Astrocyte (in vitro differentiated cells and primary cell): ENCODE measurements around the gene SRPRB. TPM values are rescaled to one million over a fixed set of nuclear protein-coding genes. Genes with fewer than 3 reads are reported as not detected.

Experiments used
- DNase-seq: peaks from one replicate; pipeline ENCODE4 v3.0.0-alpha.2; 2010; ENCODE audit warnings: low read depth
- FAIRE-seq: peaks from 2 replicates; lab custom pipeline; 2011; peaks lifted over from hg19 to GRCh38; lab: Jason Lieb, UNC
- H2AFZ ChIP-seq: 2 replicates; pipeline ENCODE4 v1.6.0; 2012; ENCODE audit warnings: low read depth, low read length, inconsistent platforms
- H3K27ac ChIP-seq: 2 replicates; pipeline ENCODE4 v1.5.1; 2011; ENCODE audit warnings: low read depth, low read length, inconsistent platforms
- H3K27me3 ChIP-seq: 2 replicates; pipeline ENCODE4 v1.6.0; 2011; ENCODE audit warnings: low read length, inconsistent platforms; ENCODE audit not compliant: insufficient read depth
- H3K36me3 ChIP-seq: 2 replicates; pipeline ENCODE4 v1.5.1; 2011; ENCODE audit warnings: low read length, inconsistent platforms; ENCODE audit not compliant: insufficient read depth
- H3K4me1 ChIP-seq: 2 replicates; pipeline ENCODE4 v1.5.1; 2011; ENCODE audit warnings: low read length, inconsistent platforms; ENCODE audit not compliant: insufficient read depth
- H3K4me2 ChIP-seq: 2 replicates; pipeline ENCODE4 v1.6.0; 2012; ENCODE audit warnings: low read length, inconsistent platforms
- H3K4me3 ChIP-seq: 2 replicates; pipeline ENCODE4 v1.5.1; 2011; ENCODE audit warnings: low read depth, mild to moderate bottlenecking, low read length, inconsistent platforms; ENCODE audit not compliant: insufficient read depth
- H3K79me2 ChIP-seq: 2 replicates; pipeline ENCODE4 v1.6.0; 2012; ENCODE audit warnings: mild to moderate bottlenecking, low read length, inconsistent platforms; ENCODE audit not compliant: insufficient read depth
- H3K9ac ChIP-seq: 2 replicates; pipeline ENCODE4 v1.6.0; 2012; ENCODE audit warnings: mild to moderate bottlenecking, low read length, inconsistent platforms
- H3K9me3 ChIP-seq: 2 replicates; pipeline ENCODE4 v1.5.1; 2012; ENCODE audit warnings: low read depth, mild to moderate bottlenecking, low read length, inconsistent platforms; ENCODE audit not compliant: insufficient read depth
- H4K20me1 ChIP-seq: 2 replicates; pipeline ENCODE4 v1.6.0; 2012; ENCODE audit warnings: low read length, inconsistent platforms; ENCODE audit not compliant: insufficient read depth
- H3K27ac Mint-ChIP-seq: one replicate; pipeline ENCODE4 v1.8.0; 2021; ENCODE audit warnings: mild to moderate bottlenecking, mixed read lengths; ENCODE audit not compliant: unreplicated experiment
- H3K27me3 Mint-ChIP-seq: one replicate; pipeline ENCODE4 v1.8.0; 2021; ENCODE audit warnings: low read depth, mixed read lengths; ENCODE audit not compliant: unreplicated experiment
- H3K36me3 Mint-ChIP-seq: one replicate; pipeline ENCODE4 v1.8.0; 2021; ENCODE audit warnings: low read depth, mixed read lengths; ENCODE audit not compliant: unreplicated experiment
- H3K4me1 Mint-ChIP-seq: one replicate; pipeline ENCODE4 v1.8.0; 2021; ENCODE audit warnings: low read depth, mixed read lengths; ENCODE audit not compliant: unreplicated experiment
- H3K4me3 Mint-ChIP-seq: one replicate; pipeline ENCODE4 v1.8.0; 2021; ENCODE audit warnings: mild to moderate bottlenecking, moderate library complexity, mixed read lengths; ENCODE audit not compliant: unreplicated experiment
- H3K9me3 Mint-ChIP-seq: one replicate; pipeline ENCODE4 v1.8.0; 2021; ENCODE audit warnings: mild to moderate bottlenecking, mixed read lengths; ENCODE audit not compliant: unreplicated experiment
- EZH2 ChIP-seq: IDR thresholded peaks from 2 replicates; pipeline ENCODE4 v1.6.1; 2012; ENCODE audit warnings: mild to moderate bottlenecking, low read length, inconsistent platforms; ENCODE audit not compliant: insufficient read depth
- total RNA-seq: library from RNA; stranded (reverse); gene quantifications from 2 replicates; pipeline ENCODE4 v1.2.1, GENCODE V29; 2021
- TF ChIP-seq, protein P1 (sequence below): IDR thresholded peaks from 2 replicates; pipeline ENCODE4 v1.5.1; 2011; ENCODE audit warnings: low read depth, mild to moderate bottlenecking, inconsistent platforms, low read length, moderate library complexity; ENCODE audit not compliant: insufficient read depth

The SRPRB gene
- total RNA-seq, 1 donor from 2014 or later = 83.8 TPM

GRCh38 chr3:133856316-133856715, 50.7 kb downstream of the SRPRB start:
- H3K36me3 ChIP-seq = no peaks in the 10 kb centered on the region
- H3K4me3 Mint-ChIP-seq = no peak overlapping the region
- H3K9ac ChIP-seq = no peak overlapping the region
- no peaks in the 10 kb centered on the region for H3K9me3 Mint-ChIP-seq
- H4K20me1 ChIP-seq = no peaks in the 10 kb centered on the region
- no peak for TF ChIP-seq EZH2
- TF ChIP-seq, protein P1, sequence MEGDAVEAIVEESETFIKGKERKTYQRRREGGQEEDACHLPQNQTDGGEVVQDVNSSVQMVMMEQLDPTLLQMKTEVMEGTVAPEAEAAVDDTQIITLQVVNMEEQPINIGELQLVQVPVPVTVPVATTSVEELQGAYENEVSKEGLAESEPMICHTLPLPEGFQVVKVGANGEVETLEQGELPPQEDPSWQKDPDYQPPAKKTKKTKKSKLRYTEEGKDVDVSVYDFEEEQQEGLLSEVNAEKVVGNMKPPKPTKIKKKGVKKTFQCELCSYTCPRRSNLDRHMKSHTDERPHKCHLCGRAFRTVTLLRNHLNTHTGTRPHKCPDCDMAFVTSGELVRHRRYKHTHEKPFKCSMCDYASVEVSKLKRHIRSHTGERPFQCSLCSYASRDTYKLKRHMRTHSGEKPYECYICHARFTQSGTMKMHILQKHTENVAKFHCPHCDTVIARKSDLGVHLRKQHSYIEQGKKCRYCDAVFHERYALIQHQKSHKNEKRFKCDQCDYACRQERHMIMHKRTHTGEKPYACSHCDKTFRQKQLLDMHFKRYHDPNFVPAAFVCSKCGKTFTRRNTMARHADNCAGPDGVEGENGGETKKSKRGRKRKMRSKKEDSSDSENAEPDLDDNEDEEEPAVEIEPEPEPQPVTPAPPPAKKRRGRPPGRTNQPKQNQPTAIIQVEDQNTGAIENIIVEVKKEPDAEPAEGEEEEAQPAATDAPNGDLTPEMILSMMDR = no peak
- H3K4me1 Mint-ChIP-seq = peaks cover 8% of the 10 kb centered on the region
- H3K27me3 ChIP-seq = no peaks in the 10 kb centered on the region
- no peaks in the 10 kb centered on the region for H3K27me3 Mint-ChIP-seq
- DNase-seq (peak; percentile 3), FAIRE-seq (no peak)
- no peaks in the 10 kb centered on the region for H3K79me2 ChIP-seq
- H3K4me3 ChIP-seq = no peak overlapping the region
- peaks cover 21% of the 10 kb centered on the region for H3K36me3 Mint-ChIP-seq
- no peak overlapping the region for H3K4me2 ChIP-seq
- H3K27ac Mint-ChIP-seq = no peak overlapping the region
- peaks cover 5% of the 10 kb centered on the region for H3K4me1 ChIP-seq
- H2AFZ ChIP-seq = no peak overlapping the region
- H3K9me3 ChIP-seq = no peaks in the 10 kb centered on the region
- no peak overlapping the region for H3K27ac ChIP-seq

GRCh38 chr3:133857767-133858166, 52.2 kb downstream of the SRPRB start:
- H3K9ac ChIP-seq = no peak overlapping the region
- FAIRE-seq (no peak), DNase-seq (no peak)
- no peak overlapping the region for H2AFZ ChIP-seq
- H3K36me3 ChIP-seq = no peaks in the 10 kb centered on the region
- no peak overlapping the region for H3K4me3 ChIP-seq
- H3K4me1 Mint-ChIP-seq = peaks cover 5% of the 10 kb centered on the region
- H4K20me1 ChIP-seq = no peaks in the 10 kb centered on the region
- H3K27me3 Mint-ChIP-seq = peaks cover 2% of the 10 kb centered on the region
- H3K4me3 Mint-ChIP-seq = no peak overlapping the region
- no peak overlapping the region for H3K4me2 ChIP-seq
- no peaks in the 10 kb centered on the region for H3K9me3 Mint-ChIP-seq
- H3K36me3 Mint-ChIP-seq = peaks cover 31% of the 10 kb centered on the region
- H3K79me2 ChIP-seq = no peaks in the 10 kb centered on the region
- no peak for TF ChIP-seq EZH2
- TF ChIP-seq, protein P1 = no peak
- H3K27ac Mint-ChIP-seq = no peak overlapping the region
- H3K4me1 ChIP-seq = peaks cover 5% of the 10 kb centered on the region
- H3K27ac ChIP-seq = no peak overlapping the region
- no peaks in the 10 kb centered on the region for H3K9me3 ChIP-seq
- H3K27me3 ChIP-seq = no peaks in the 10 kb centered on the region

GRCh38 chr3:133859381-133860234, 54.0 kb downstream of the SRPRB start:
- H3K4me1 Mint-ChIP-seq = peaks cover 5% of the 10 kb centered on the region
- Histone ChIP-seq H4K20me1 (no peaks in the 10 kb centered on the region), H3K9me3 (no peaks in the 10 kb centered on the region), H3K4me3 (no peak overlapping the region), H3K4me1 (peaks cover 5% of the 10 kb centered on the region), H2AFZ (no peak overlapping the region), H3K27ac (no peak overlapping the region), H3K4me2 (no peak overlapping the region), H3K36me3 (no peaks in the 10 kb centered on the region), H3K27me3 (no peaks in the 10 kb centered on the region), H3K9ac (no peak overlapping the region), H3K79me2 (no peaks in the 10 kb centered on the region)
- H3K36me3 Mint-ChIP-seq = peaks cover 20% of the 10 kb centered on the region
- no peak overlapping the region for H3K4me3 Mint-ChIP-seq
- no peak overlapping the region for H3K27ac Mint-ChIP-seq
- FAIRE-seq = no peak
- peaks cover 2% of the 10 kb centered on the region for H3K27me3 Mint-ChIP-seq
- no peak for TF ChIP-seq EZH2
- TF ChIP-seq, protein P1 = no peak
- DNase-seq = no peak
- no peaks in the 10 kb centered on the region for H3K9me3 Mint-ChIP-seq
